Activated CD8-positive, alpha-beta T cell treated with anti-CD3 and anti-CD28 coated beads for 36 hours (primary cell): Measurements from ENCODE around the gene LST1. TPM values are rescaled to one million over a fixed set of nuclear protein-coding genes. Genes with fewer than 3 reads are reported as not detected.

Experiments used
- ATAC-seq: fragments of 200-7000 bp; cut with Tn5 transposase; one replicate; pipeline ENCODE4 v1.10.0; 2021; ENCODE audit warnings: mild to moderate bottlenecking, moderate library complexity
- CTCF ChIA-PET: fragments of 350-600 bp; sonication (Branson Sonifier 250); formaldehyde crosslinking; loops from one replicate; lab custom pipeline; 2021; ENCODE audit warnings: antibody characterized with exemption; lab: Charles Lee
- POLR2A ChIA-PET: fragments of 350-600 bp; sonication (Branson Sonifier 250); formaldehyde crosslinking; loops from one replicate; lab custom pipeline; 2021; ENCODE audit warnings: antibody characterized with exemption; lab: Charles Lee
- DNase-seq: peaks from one replicate; pipeline ENCODE4 v3.0.0-alpha.2; 2020
- H3K27ac Mint-ChIP-seq: one replicate; pipeline ENCODE4 v1.8.0; 2021; ENCODE audit warnings: mild to moderate bottlenecking, mixed read lengths
- H3K27me3 Mint-ChIP-seq: one replicate; pipeline ENCODE4 v1.8.0; 2021; ENCODE audit warnings: mixed read lengths
- H3K36me3 Mint-ChIP-seq: one replicate; pipeline ENCODE4 v1.8.0; 2021; ENCODE audit warnings: low read depth, mixed read lengths
- H3K4me1 Mint-ChIP-seq: one replicate; pipeline ENCODE4 v1.8.0; 2021; ENCODE audit warnings: low read depth, mixed read lengths
- H3K4me3 Mint-ChIP-seq: one replicate; pipeline ENCODE4 v1.8.0; 2021; ENCODE audit warnings: mild to moderate bottlenecking, moderate library complexity, mixed read lengths
- H3K9me3 Mint-ChIP-seq: one replicate; pipeline ENCODE4 v1.8.0; 2021; ENCODE audit warnings: mixed read lengths
- CTCF ChIP-seq: fragments of 200-600 bp; IDR thresholded peaks from one replicate; pipeline ENCODE4 v1.8.0; 2022; ENCODE audit warnings: antibody characterized with exemption, mild to moderate bottlenecking
- intact Hi-C: fragments of 100-400 bp; cut with micrococcal nuclease; formaldehyde crosslinking; loops from one replicate; pipeline ENCODE4 v1.10.0; 2022
- total RNA-seq, 2 experiments: library from RNA; stranded (reverse); gene quantifications; one replicate each; pipeline ENCODE4 v1.2.3, GENCODE V29; 2021

LST1 gene
- total RNA-seq, 2 experiments from 2014 or later, result 40.4 to 43.6 TPM

GRCh38 chr6:31614075-31614619 is 28.1 kb downstream of the LST1 start:
- Mint-ChIP-seq H3K36me3 (peaks cover 22% of the 10 kb centered on the region), H3K9me3 (no peaks in the 10 kb centered on the region), H3K4me3 (no peak overlapping the region), H3K27ac (no peak overlapping the region), H3K27me3 (no peaks in the 10 kb centered on the region), H3K4me1 (peaks cover 39% of the 10 kb centered on the region)
- ChIA-PET CTCF (interaction anchor here (0.9 to 11.2 kb wide), 3 partner anchors 19 to 68 kb away, joined by 3 to 132 read pairs (median 12); partner anchors contain the start of genes ATP6V1G2 and NCR3), POLR2A (interaction anchor here (0.7 to 2.9 kb wide), 3 partner anchors 15 to 73 kb away, joined by 3 to 9 read pairs (median 3); no protein-coding TSS in a partner anchor)
- intact Hi-C loops, result no loop called here
- TF ChIP-seq CTCF, result no peak
- no peak for DNase-seq
- ATAC-seq, result no peak

GRCh38 chr6:31614684-31615578 is 28.9 kb downstream of the LST1 start, which contains the start of gene AIF1:
TSS of gene AIF1 (plus strand) at chr6:31615234. CDS start at chr6:31615330, 96 bp downstream.
- DNase-seq (no peak), ATAC-seq (no peak)
- Mint-ChIP-seq H3K27me3 (no peaks in the 10 kb centered on the region), H3K36me3 (peaks cover 28% of the 10 kb centered on the region), H3K27ac (peak within 1 kb of the TSS; percentile 96), H3K9me3 (no peaks in the 10 kb centered on the region), H3K4me3 (peak within 1 kb of the TSS; percentile 95), H3K4me1 (peaks cover 43% of the 10 kb centered on the region)
- ChIA-PET POLR2A (interaction anchor here (0.7 to 5.1 kb wide), 8 partner anchors 16 to 192 kb away, joined by 3 to 18 read pairs (median 3); partner anchors contain the start of genes BAG6, LSM2 and MICB), CTCF (interaction anchor here (0.9 to 11.2 kb wide), 5 partner anchors 19 to 69 kb away, joined by 3 to 132 read pairs (median 5); partner anchors contain the start of genes ATP6V1G2, NCR3 and TNF)
- TF ChIP-seq CTCF, result no peak
- intact Hi-C loops, result no loop called here

- peak overlapping the region; percentile 95 for H3K4me3 Mint-ChIP-seq
- no peaks in the 10 kb centered on the region for H3K27me3 Mint-ChIP-seq
- ChIA-PET CTCF (interaction anchor here (1.0 to 11.2 kb wide), 5 partner anchors 20 to 121 kb away, joined by 3 to 132 read pairs (median 5); partner anchors contain the start of genes NCR3 and TNF), POLR2A (interaction anchor here (0.9 to 5.1 kb wide), 6 partner anchors 17 to 191 kb away, joined by 3 to 18 read pairs (median 3); partner anchors contain the start of genes BAG6, LSM2 and MICB)
- peaks cover 28% of the 10 kb centered on the region for H3K36me3 Mint-ChIP-seq
- H3K4me1 Mint-ChIP-seq, result peaks cover 41% of the 10 kb centered on the region
- no peaks in the 10 kb centered on the region for H3K9me3 Mint-ChIP-seq
- ATAC-seq (no peak), DNase-seq (peak; percentile 64)
- intact Hi-C loops, result no loop called here
- TF ChIP-seq CTCF, result no peak
- H3K27ac Mint-ChIP-seq, result peak overlapping the region; percentile 96
Measured at GRCh38 chr6:31615748-31616147, 29.7 kb downstream of the LST1 start.

- ChIA-PET POLR2A (interaction anchor here (0.7 to 5.1 kb wide), 10 partner anchors 10 to 75 kb away, joined by 3 to 18 read pairs (median 4); partner anchors contain the start of genes CSNK2B and DDX39B), CTCF (interaction anchor here (0.8 to 11.2 kb wide), 8 partner anchors 22 to 124 kb away, joined by 3 to 132 read pairs (median 5); partner anchors contain the start of genes ATP6V1G2, LST1, NCR3 and TNF)
- Mint-ChIP-seq H3K36me3 (peaks cover 40% of the 10 kb centered on the region), H3K4me1 (peaks cover 48% of the 10 kb centered on the region), H3K27ac (peak overlapping the region; percentile 96), H3K4me3 (peak overlapping the region; percentile 95), H3K9me3 (no peaks in the 10 kb centered on the region), H3K27me3 (no peaks in the 10 kb centered on the region)
- intact Hi-C loops, result no loop called here
- ATAC-seq (no peak), DNase-seq (no peak)
- TF ChIP-seq CTCF, result no peak
Measured at GRCh38 chr6:31617010-31617409, 30.9 kb downstream of the LST1 start.
